Lower lobe of right lung (tissue), 2 donors: ENCODE measurements around the gene SHISAL1. TPM values are rescaled to one million over a fixed set of nuclear protein-coding genes. Genes with fewer than 3 reads are reported as not detected.

ENCODE experiments used
- ATAC-seq, 2 donors: fragments of 200-7000 bp; cut with Tn5 transposase; one replicate each; pipeline ENCODE4 v1.9.1; 2020 to 2022; ENCODE audit warnings: mild to moderate bottlenecking in 2 of 2, moderate library complexity in 2 of 2
- DNase-seq: peaks from one replicate; pipeline ENCODE4 v3.0.0-alpha.2; 2020
- H3K27ac ChIP-seq: fragments of 200-600 bp; one replicate; pipeline ENCODE4 v1.8.0; 2022
- H3K27me3 ChIP-seq: fragments of 200-600 bp; one replicate; pipeline ENCODE4 v1.8.0; 2022; ENCODE audit warnings: low read depth
- H3K36me3 ChIP-seq: fragments of 200-600 bp; one replicate; pipeline ENCODE4 v1.8.0; 2022; ENCODE audit warnings: mild to moderate bottlenecking
- H3K4me1 ChIP-seq: fragments of 200-600 bp; one replicate; pipeline ENCODE4 v1.8.0; 2022
- H3K4me3 ChIP-seq: fragments of 200-600 bp; one replicate; pipeline ENCODE4 v1.8.0; 2022; ENCODE audit warnings: mild to moderate bottlenecking
- H3K9me3 ChIP-seq: fragments of 200-600 bp; one replicate; pipeline ENCODE4 v1.8.0; 2022
- CTCF ChIP-seq: fragments of 200-600 bp; IDR thresholded peaks from one replicate; pipeline ENCODE4 v1.8.0; 2022; ENCODE audit warnings: antibody characterized with exemption, mild to moderate bottlenecking
- intact Hi-C: fragments of 100-400 bp; cut with DNase I; formaldehyde crosslinking; loops from one replicate; pipeline ENCODE4 v1.11.0; 2022
- total RNA-seq: library from RNA; stranded (reverse); fragmentation: NEBNext Ultra II Directional; extraction: Animal tissue kit (Norgen Biotek cat#: 25700); gene quantifications from one replicate; pipeline ENCODE4 v1.2.1, GENCODE V29; 2021
- donor health status: DM: no; HTN: yes; CAD: no; lungs with severe emphysema.

The SHISAL1 gene
- total RNA-seq, 1 donor from 2014 or later: 0.32 TPM

DNA sequence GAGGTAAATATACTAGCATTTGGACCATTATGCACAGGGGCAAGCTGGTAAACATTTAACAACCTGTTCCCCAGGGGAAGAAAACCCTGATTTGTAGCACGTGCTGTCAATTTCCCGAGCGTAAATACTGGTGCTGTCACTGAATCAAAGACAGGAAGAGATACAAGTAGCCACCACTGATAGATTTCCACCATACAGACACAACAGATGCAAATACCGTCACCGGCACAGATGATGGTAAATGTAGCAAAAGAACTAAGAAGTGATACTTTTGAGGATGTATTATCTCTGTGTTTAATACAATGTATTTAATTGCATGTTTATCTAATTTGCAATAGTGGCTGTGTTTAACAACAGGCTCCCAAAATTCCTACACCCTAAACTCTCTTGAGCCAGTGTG lies 39.6 kb downstream of the SHISAL1 start:
- Histone ChIP-seq H3K36me3 (no peaks in the 10 kb centered on the region), H3K27ac (no peak overlapping the region), H3K4me3 (no peak overlapping the region), H3K27me3 (peaks cover 6% of the 10 kb centered on the region), H3K4me1 (no peaks in the 10 kb centered on the region), H3K9me3 (no peaks in the 10 kb centered on the region)
- intact Hi-C loops: no loop called here
- no peak for DNase-seq
- no peak for ATAC-seq
- no peak for TF ChIP-seq CTCF

- ATAC-seq (no peak), DNase-seq (no peak)
- H3K4me1 ChIP-seq: no peaks in the 10 kb centered on the region
- H3K27me3 ChIP-seq: no peaks in the 10 kb centered on the region
- no peak overlapping the region for H3K27ac ChIP-seq
- no peak overlapping the region for H3K4me3 ChIP-seq
- TF ChIP-seq CTCF: no peak
- no peaks in the 10 kb centered on the region for H3K9me3 ChIP-seq
- intact Hi-C loops: no loop called here
- no peaks in the 10 kb centered on the region for H3K36me3 ChIP-seq
These were observed 40.4 kb downstream of the SHISAL1 start for GRCh38 chr22:44272401-44272771.

GRCh38 chr22:44271732-44272400 lies 40.9 kb downstream of the SHISAL1 start:
- Histone ChIP-seq H3K27me3 (no peaks in the 10 kb centered on the region), H3K27ac (no peak overlapping the region), H3K36me3 (no peaks in the 10 kb centered on the region), H3K4me1 (no peaks in the 10 kb centered on the region), H3K4me3 (no peak overlapping the region), H3K9me3 (no peaks in the 10 kb centered on the region)
- no peak for TF ChIP-seq CTCF
- intact Hi-C loops: no loop called here
- no peak for ATAC-seq
- DNase-seq: peak; percentile 14

DNA sequence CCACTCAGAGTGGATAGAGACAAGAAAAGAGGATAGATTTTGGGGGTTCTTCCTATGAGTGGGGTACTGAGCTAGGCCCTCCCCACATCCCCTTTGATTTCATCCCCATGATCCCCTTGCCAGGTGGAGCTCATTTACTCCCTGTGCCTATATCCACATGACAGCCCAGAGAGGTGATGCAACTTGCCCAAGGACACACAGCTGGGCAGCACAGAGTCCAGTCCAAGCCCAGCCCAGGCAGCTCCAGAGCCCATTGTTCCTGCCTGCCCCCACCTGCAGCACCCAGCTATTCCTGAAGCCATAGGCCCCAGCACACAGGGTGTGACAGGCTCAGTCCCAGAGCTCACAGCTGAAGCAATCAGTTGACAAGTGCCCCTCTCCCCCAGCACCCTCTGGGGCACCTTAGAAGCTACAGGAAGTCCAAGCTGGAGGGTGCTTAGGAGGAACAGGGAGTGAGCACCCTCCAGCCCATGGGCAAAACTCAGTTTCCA lies 41.7 kb downstream of the SHISAL1 start:
- H3K4me3 ChIP-seq: no peak overlapping the region
- intact Hi-C loops: no loop called here
- ATAC-seq: no peak

GRCh38 chr22:44270556-44270880 lies 42.2 kb downstream of the SHISAL1 start:
- ATAC-seq (no peak), DNase-seq (peak; percentile 28)
- intact Hi-C loops: no loop called here
- Histone ChIP-seq H3K4me1 (no peaks in the 10 kb centered on the region), H3K4me3 (no peak overlapping the region), H3K36me3 (no peaks in the 10 kb centered on the region), H3K27me3 (no peaks in the 10 kb centered on the region), H3K9me3 (no peaks in the 10 kb centered on the region), H3K27ac (no peak overlapping the region)
- TF ChIP-seq CTCF: no peak

More for the DNA sequence above, 41.7 kb downstream of the SHISAL1 start:
- H3K27ac ChIP-seq: no peak overlapping the region
- H3K4me1 ChIP-seq: no peaks in the 10 kb centered on the region
- no peak for TF ChIP-seq CTCF
- H3K36me3 ChIP-seq: no peaks in the 10 kb centered on the region
- DNase-seq: peak; percentile 12
- H3K27me3 ChIP-seq: no peaks in the 10 kb centered on the region
- no peaks in the 10 kb centered on the region for H3K9me3 ChIP-seq
